ENCODE results near the gene LRRC7. TPM values are rescaled to one million over a fixed set of nuclear protein-coding genes. Genes with fewer than 3 reads are reported as not detected.

Gene LRRC7
- total and polyA plus RNA-seq, 2 of the 13 experiments (the other 11 are each of a cell fraction or from before 2014, with no cell fraction given): not detected

DNA sequence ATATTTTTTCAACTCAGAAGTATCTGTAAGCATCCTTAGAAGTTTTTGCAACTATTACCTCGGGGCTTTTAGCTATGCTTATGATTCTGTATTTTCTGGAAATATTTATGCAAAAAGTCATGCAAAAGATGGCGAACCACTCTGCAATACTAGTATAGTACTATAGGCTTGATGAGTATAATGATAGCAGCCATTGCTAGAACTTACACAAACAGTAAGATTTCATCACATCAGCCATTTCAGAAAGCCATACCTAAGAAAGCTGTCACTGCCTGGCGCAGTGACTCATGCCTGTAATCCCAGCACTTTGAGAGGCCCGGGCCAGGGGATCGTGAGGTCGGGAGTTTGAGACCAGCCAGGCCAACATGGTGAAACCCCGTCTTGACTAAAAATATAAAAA lies 227.1 kb downstream of the LRRC7 start (continued):
- TF ChIP-seq NR2C2 (CRISPR knock-in tag; IDR thresholded peaks at IDR 0.05; ENCODE audit: borderline replicate concordance): no peak

DNA sequence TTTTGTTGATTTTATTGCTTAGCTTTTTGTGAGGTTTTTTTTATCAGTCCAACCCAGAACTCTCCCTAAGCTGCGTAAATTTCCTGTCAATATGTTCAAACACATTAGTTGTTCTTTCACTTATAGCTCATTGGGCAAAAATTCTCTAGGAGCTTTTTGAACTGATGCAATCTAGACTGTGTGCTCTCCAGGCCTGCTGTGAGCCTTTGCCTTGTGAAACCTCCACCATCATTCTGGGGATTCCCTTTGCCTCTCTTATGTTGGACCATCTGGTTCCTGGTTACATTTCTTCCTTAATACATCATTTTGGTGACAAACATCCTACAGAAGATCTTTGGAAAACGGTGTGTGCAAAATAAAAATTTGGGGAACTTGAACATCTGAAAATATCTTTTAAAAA lies 247.2 kb downstream of the LRRC7 start:
- Histone ChIP-seq H3K4me1 (ENCODE audit: insufficient read depth, low read length) (no peaks in the 10 kb centered on the region), H3K27me3 (ENCODE audit: control insufficient read depth in 1 of 2, insufficient read depth in 2 of 2, low read length in 2 of 2) (no peaks in the 10 kb centered on the region), H3K36me3 (replicated peaks in 1 of 2; ENCODE audit: control insufficient read depth in 1 of 2, insufficient read depth in 2 of 2, low read length in 2 of 2) (no peaks in the 10 kb centered on the region), H2AFZ (ENCODE audit: low read length) (no peak overlapping the region), H3K4me2 (ENCODE audit: low read depth, low read length) (no peak overlapping the region), H3K4me3 (replicated peaks in 1 of 3; ENCODE audit: insufficient read depth in 1 of 3, low read depth in 2 of 3, low read length in 3 of 3) (no peak overlapping the region), H3K9ac (ENCODE audit: insufficient read depth, low read depth, low read length) (no peak overlapping the region), H4K20me1 (ENCODE audit: insufficient read depth, low read length) (no peaks in the 10 kb centered on the region), H3K9me3 (ENCODE audit: low read length) (no peaks in the 10 kb centered on the region), H3K79me2 (ENCODE audit: insufficient read depth, low read length) (no peaks in the 10 kb centered on the region), H3K27ac (ENCODE audit: extremely low read length, insufficient read depth, low read length) (no peak overlapping the region)
- POLR2A ChIA-PET: no interaction called here
- BruUV-seq (replicated peaks): no TSS peak
- WGBS (ENCODE audit: low lambda C conversion rate): 3% methylated on average over 2 of the region's 2 CpGs
- intact Hi-C loops (cut with micrococcal nuclease; ENCODE audit: unreplicated experiment): no loop called here
- no peak for ATAC-seq
- CTCF ChIA-PET (ENCODE audit: low intra/inter-chr PET ratio, low total read pairs): no interaction called here
- no peak for DNase-seq (ENCODE audit: low spot score)
- no peak for FAIRE-seq
- in situ Hi-C loops (cut with HindIII; ENCODE audit: extremely low pct_ligation_motif_present, low pct_unique_long_range_greater_than_20kb): no loop called here
- TF ChIP-seq, protein P1, sequence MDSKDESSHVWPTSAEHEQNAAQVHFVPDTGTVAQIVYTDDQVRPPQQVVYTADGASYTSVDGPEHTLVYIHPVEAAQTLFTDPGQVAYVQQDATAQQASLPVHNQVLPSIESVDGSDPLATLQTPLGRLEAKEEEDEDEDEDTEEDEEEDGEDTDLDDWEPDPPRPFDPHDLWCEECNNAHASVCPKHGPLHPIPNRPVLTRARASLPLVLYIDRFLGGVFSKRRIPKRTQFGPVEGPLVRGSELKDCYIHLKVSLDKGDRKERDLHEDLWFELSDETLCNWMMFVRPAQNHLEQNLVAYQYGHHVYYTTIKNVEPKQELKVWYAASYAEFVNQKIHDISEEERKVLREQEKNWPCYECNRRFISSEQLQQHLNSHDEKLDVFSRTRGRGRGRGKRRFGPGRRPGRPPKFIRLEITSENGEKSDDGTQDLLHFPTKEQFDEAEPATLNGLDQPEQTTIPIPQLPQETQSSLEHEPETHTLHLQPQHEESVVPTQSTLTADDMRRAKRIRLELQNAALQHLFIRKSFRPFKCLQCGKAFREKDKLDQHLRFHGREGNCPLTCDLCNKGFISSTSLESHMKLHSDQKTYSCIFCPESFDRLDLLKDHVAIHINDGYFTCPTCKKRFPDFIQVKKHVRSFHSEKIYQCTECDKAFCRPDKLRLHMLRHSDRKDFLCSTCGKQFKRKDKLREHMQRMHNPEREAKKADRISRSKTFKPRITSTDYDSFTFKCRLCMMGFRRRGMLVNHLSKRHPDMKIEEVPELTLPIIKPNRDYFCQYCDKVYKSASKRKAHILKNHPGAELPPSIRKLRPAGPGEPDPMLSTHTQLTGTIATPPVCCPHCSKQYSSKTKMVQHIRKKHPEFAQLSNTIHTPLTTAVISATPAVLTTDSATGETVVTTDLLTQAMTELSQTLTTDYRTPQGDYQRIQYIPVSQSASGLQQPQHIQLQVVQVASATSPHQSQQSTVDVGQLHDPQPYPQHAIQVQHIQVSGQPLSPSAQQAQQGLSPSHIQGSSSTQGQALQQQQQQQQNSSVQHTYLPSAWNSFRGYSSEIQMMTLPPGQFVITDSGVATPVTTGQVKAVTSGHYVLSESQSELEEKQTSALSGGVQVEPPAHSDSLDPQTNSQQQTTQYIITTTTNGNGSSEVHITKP (CRISPR knock-in tag; IDR thresholded peaks at IDR 0.05; ENCODE audit: low read depth): no peak
- TF ChIP-seq ZEB1 (IDR thresholded peaks at IDR 0.05; ENCODE audit: insufficient replicate concordance, low read depth): no peak
- no peak for TF ChIP-seq ZNF253 (CRISPR knock-in tag; IDR thresholded peaks at IDR 0.05; ENCODE audit: borderline replicate concordance)
- TF ChIP-seq, protein P2, sequence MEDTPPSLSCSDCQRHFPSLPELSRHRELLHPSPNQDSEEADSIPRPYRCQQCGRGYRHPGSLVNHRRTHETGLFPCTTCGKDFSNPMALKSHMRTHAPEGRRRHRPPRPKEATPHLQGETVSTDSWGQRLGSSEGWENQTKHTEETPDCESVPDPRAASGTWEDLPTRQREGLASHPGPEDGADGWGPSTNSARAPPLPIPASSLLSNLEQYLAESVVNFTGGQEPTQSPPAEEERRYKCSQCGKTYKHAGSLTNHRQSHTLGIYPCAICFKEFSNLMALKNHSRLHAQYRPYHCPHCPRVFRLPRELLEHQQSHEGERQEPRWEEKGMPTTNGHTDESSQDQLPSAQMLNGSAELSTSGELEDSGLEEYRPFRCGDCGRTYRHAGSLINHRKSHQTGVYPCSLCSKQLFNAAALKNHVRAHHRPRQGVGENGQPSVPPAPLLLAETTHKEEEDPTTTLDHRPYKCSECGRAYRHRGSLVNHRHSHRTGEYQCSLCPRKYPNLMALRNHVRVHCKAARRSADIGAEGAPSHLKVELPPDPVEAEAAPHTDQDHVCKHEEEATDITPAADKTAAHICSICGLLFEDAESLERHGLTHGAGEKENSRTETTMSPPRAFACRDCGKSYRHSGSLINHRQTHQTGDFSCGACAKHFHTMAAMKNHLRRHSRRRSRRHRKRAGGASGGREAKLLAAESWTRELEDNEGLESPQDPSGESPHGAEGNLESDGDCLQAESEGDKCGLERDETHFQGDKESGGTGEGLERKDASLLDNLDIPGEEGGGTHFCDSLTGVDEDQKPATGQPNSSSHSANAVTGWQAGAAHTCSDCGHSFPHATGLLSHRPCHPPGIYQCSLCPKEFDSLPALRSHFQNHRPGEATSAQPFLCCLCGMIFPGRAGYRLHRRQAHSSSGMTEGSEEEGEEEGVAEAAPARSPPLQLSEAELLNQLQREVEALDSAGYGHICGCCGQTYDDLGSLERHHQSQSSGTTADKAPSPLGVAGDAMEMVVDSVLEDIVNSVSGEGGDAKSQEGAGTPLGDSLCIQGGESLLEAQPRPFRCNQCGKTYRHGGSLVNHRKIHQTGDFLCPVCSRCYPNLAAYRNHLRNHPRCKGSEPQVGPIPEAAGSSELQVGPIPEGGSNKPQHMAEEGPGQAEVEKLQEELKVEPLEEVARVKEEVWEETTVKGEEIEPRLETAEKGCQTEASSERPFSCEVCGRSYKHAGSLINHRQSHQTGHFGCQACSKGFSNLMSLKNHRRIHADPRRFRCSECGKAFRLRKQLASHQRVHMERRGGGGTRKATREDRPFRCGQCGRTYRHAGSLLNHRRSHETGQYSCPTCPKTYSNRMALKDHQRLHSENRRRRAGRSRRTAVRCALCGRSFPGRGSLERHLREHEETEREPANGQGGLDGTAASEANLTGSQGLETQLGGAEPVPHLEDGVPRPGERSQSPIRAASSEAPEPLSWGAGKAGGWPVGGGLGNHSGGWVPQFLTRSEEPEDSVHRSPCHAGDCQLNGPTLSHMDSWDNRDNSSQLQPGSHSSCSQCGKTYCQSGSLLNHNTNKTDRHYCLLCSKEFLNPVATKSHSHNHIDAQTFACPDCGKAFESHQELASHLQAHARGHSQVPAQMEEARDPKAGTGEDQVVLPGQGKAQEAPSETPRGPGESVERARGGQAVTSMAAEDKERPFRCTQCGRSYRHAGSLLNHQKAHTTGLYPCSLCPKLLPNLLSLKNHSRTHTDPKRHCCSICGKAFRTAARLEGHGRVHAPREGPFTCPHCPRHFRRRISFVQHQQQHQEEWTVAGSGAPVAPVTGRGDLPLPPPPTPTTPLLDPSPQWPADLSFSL (CRISPR knock-in tag; IDR thresholded peaks at IDR 0.05): no peak
- TF ChIP-seq FOXK2 (IDR thresholded peaks at IDR 0.05): no peak
- no peak for TF ChIP-seq CENPX (CRISPR knock-in tag; IDR thresholded peaks at IDR 0.05)
- TF ChIP-seq ZNF263 (CRISPR knock-in tag; IDR thresholded peaks at IDR 0.05): no peak
- no peak for TF ChIP-seq GATAD2A (CRISPR knock-in tag; IDR thresholded peaks at IDR 0.05)
- TF ChIP-seq ZNF674 (CRISPR knock-in tag; IDR thresholded peaks at IDR 0.05; ENCODE audit: low read depth): no peak
- no peak for TF ChIP-seq ZNF274 (CRISPR knock-in tag; IDR thresholded peaks at IDR 0.05)
- TF ChIP-seq, protein P3, sequence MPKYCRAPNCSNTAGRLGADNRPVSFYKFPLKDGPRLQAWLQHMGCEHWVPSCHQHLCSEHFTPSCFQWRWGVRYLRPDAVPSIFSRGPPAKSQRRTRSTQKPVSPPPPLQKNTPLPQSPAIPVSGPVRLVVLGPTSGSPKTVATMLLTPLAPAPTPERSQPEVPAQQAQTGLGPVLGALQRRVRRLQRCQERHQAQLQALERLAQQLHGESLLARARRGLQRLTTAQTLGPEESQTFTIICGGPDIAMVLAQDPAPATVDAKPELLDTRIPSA (CRISPR knock-in tag; IDR thresholded peaks at IDR 0.05; ENCODE audit: borderline replicate concordance): no peak

Measured in HepG2 (cell line).